D721Med (cell line): ENCODE results near the gene ISM2.

Source experiments
- DNase-seq: peaks from one replicate; pipeline ENCODE4 v3.0.0; 2011; ENCODE audit warnings: low spot score; ENCODE audit not compliant: insufficient read length
- FAIRE-seq: peaks from 2 replicates; lab custom pipeline; 2011; peaks lifted over from hg19 to GRCh38; lab: Jason Lieb, UNC
- CTCF ChIP-seq: IDR thresholded peaks from 2 replicates; pipeline ENCODE4 v1.5.1; 2012; ENCODE audit warnings: mild to moderate bottlenecking, control low read depth; ENCODE audit not compliant: insufficient read depth; ENCODE audit errors: missing control alignments

The ISM2 gene

GRCh38 chr14:77469067-77469505, 29.5 kb downstream of the ISM2 start:
- FAIRE-seq (no peak), DNase-seq (no peak)

GRCh38 chr14:77467801-77468200, 30.8 kb downstream of the ISM2 start:
- DNase-seq (no peak), FAIRE-seq (no peak)
- TF ChIP-seq CTCF: no peak

More at GRCh38 chr14:77469067-77469505, 29.5 kb downstream of the ISM2 start:
- no peak for TF ChIP-seq CTCF

- peak; percentile 73 for TF ChIP-seq CTCF
- no peak for FAIRE-seq
- no peak for DNase-seq
Measured at GRCh38 chr14:77459072-77459723, 39.4 kb downstream of the ISM2 start.

GRCh38 chr14:77458249-77458950, 40.2 kb downstream of the ISM2 start:
- FAIRE-seq (no peak), DNase-seq (no peak)
- no peak for TF ChIP-seq CTCF

- DNase-seq (peak; percentile 72), FAIRE-seq (peak; percentile 70)
- no peak for TF ChIP-seq CTCF
Measured at GRCh38 chr14:77457522-77458248, 40.9 kb downstream of the ISM2 start, which contains the start of the genes AHSA1 and VIPAS39. AHSA1 (plus strand) TSS chr14:77458093; CDS start chr14:77458190, 97 bp downstream. VIPAS39 (minus strand) TSS chr14:77457601; CDS start chr14:77454102, 3,499 bp downstream.

- no peak for TF ChIP-seq CTCF
- FAIRE-seq: no peak
- DNase-seq: no peak
Measured at GRCh38 chr14:77457115-77457521, 41.5 kb downstream of the ISM2 start.
